CD4-positive, alpha-beta T cell treated with Interleukin-12 subunit alpha and Interleukin-12 subunit beta, for 1 hour (primary cell): ENCODE results near the gene RBM20.
"Not testable (repeated sequence)": the region's sequence is repeated elsewhere in the genome, so short reads cannot be mapped to it uniquely, and the experiment has no call there.

Experiments
- DNase-seq: peaks from one replicate; pipeline ENCODE4 v3.0.0-alpha.2; 2020

The RBM20 gene

DNA sequence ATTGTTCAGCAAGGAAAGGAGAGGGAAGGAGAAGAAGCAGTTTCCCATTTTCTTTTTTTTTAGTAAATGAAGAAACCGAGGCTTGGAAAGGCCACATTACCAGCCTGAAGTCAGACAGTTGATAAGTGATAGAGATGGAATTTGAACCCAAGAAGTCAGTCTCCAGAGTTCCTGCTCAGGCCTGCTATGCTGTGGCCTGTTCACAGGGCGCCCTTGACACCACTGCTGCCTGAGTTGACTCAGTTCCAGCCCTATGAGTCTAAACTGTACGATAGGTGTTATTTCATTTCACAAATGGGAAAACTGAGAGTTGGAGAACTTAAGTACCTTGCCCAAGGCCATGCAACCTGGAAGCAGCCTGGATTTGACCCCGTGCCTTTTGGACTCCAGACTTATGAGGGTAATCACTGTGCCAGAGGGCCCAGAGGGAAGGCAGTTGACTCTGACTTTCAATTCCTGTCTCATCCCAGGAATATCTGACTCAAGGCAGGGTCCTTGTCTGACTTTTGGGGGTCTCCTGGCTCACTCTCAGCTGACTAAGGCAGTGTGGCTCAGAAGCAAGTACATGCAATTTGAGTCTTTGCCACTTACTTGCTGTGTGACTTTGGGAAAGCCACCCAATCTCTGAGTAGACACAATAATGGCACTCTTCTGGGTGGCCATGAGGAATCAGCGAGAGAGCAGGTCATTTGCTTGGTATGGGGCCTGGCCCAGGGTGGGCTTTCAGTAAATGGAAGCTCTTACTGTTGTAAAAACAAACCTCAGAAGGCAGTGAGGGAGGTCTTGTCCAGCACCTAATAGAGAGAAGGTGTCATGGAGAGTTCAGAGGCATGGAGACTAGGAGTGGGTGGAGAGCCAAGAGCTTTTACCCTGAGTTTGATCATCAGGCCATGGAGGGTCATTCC lies 17.9 kb upstream of the RBM20 start:
- DNase-seq: no peak

DNA sequence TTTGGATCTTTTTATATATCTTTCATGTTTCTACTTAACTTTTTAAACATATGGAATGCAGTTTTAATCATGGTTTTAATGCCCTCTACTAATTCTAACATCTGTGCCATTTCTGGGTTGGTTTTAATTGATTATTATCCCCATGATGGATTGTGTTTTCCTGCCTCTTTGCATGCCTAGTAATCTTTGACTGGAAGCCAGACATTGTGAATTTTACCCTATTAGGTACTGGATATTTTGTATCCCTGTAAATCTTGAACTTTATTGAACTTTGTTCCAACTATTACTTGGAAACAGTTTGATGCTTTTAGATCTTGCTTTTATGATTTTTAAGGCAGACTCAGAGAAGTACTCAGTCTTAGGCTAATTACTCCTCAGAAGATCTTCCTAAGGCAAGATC lies 16.0 kb upstream of the RBM20 start:
- DNase-seq: no peak

DNA sequence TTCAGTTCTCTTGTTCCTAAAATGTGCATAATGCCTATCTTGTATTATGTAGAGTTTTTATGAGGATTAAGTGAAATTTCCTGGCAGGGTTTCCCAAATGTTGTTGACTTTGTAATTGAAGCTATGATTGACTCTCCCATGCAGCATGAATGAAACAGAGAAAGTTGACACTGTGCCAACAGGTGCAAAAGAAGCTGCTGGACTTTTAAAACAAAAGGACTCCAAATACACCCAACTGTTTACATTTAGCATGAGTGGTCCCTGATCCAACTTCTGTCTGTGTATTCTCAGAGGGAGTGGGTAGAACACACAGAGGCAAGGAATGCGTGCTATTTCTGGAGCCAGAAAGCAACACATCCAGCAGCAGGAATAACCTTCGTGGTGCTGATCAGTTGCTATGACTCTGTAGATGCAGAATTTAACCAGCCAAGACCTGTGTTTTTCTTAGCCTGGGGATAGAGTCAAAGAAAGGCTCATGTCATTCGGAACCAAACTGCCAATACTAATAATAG lies 14.4 kb upstream of the RBM20 start:
- no peak for DNase-seq

DNA sequence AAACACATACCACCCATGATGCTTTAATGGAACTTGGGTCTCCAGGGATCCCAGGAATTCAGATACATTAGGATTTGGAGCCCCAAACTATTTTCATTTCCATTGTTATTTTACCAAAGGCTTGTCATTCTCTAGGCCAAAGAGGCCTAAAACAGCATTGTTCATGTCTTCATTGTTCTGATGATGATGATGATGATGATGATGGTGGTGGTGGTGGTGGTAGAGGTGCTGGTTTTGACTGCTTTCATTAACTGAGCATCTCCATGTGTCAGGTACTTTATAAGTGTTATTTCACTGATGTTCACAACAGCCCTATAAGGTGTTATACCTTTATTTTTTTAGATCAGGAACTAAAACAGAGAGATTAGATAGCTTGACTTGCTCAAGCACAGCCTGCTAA lies 12.2 kb upstream of the RBM20 start:
- no peak for DNase-seq

DNA sequence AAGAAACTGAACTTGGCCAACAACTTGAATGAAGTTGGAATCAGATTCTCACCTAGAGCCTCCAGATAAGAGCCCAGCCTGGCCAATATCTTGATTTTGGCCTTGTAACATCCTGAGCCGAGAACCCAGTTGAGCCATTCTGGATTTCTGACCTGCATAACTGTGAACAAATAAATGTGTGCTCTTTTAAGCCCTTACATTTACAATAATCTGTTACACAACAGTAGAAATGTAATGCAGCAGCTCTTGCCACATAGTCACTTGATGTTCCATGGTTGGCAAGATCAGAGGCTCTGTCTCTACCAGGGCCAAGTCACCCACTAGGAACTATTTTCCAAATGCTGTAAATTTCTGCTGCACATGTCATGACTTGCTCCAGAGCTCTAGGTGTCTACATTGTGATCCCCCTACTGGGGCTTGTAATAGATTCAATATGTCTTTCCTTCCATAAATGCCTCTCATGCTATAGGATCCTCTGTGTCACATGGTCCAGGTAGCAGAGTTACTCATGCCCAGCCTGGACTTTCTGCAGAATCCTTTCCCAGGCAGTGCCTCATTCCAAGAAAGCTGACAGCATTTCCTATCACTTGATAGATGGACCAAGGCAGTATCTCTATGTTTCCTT lies 11.4 kb upstream of the RBM20 start:
- DNase-seq: no peak

DNA sequence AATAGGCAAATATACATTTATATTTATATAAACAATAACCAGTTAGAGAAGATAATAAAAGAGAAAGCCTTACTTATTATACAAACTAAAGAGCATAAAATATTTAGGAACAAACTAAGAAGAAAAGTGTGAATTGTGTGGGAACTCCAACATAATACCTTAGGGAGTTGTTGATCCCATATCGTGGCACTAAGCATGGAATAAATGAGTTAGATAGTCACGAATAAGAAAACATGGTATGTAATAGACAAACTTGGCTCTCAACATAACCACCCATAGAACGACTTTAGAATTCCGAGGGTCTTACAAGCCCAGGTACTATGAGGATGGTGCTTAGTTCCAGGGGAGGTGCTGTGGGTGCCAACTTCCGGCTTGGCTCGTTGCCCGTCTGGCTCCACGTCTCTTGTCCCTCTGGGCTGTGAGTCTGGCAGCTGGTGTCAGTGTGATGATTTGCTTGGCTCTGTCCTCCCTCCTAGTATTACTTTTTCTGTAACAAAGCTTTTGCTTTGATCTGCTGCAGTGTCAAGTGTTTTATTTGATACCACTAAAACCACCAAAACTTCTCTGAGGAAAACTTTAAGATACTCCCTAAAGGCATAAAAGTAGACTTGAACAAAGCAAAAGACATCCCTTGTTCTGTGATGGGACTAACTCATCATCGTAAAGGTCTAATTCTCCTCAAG lies 9.5 kb upstream of the RBM20 start:
- no peak for DNase-seq

DNA sequence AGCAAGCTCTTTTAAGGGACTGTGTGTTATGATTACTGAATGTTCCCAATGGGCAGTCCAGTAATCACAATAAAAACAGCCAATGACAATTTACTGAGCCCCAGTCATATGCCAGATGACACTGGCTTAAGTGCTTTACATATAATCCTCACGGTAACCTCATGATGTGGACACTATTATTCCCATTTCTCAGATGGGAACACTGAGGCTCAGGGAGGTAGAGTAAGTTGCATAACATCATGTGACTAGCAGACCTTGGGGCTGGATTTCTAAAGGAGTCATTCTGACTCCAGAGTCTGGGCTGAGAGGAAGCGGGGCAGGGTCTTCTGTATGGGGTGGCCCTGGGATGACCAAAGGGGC lies 7.6 kb upstream of the RBM20 start:
- DNase-seq: no peak

DNA sequence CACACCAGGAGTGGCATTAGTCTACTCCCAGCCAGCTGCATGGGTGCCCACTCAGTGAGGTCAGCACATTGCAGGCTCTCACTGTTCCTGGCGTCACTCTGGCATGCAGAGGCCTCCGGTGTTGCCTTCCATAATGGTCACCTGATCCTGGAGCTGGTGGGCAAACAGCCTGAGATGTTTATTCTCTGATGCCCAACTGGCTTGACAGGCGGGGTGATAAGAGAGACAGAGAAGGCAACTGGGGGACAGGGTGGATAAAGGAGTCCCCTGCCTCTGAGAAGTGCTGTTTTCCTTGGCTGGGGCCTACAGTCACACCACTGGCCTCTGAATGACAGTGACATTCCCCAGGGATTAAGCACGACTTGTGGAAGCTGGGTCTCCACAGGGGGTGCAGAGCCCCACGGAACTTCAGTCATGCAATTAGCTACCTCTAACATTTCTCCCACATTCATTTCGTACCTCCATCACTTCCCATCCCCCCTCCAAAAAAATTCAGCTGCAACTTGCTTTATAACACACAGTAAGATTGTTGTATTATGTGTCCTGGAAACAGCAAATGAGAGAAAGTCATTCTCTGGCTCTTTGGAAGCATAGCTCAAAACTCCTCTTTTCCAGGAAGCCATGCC lies 7.1 kb upstream of the RBM20 start:
- no peak for DNase-seq

DNA sequence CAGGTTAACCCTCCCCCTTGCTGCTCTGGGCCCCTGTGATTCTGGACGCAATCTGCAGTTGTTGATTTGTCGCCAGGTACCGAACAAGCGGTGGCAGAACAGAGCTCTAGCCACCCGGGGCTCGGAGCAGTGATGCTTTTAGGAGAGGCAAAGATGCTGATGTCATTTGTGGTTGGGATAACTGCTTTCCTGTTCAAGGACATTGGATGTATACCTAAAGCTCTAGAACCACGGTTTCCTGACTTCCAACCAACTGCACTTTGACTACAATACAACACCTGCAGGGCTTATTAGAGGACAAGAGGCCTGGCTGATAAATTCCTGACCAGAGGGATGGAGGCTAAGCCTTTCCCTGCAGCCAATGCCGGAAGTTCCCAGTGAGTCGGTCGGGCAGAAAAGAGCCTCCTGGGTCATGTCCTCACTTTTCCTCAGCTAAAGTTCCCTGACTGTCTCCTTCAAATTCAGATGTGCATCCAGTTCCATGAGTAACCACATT lies 6.5 kb upstream of the RBM20 start:
- DNase-seq: no peak

DNA sequence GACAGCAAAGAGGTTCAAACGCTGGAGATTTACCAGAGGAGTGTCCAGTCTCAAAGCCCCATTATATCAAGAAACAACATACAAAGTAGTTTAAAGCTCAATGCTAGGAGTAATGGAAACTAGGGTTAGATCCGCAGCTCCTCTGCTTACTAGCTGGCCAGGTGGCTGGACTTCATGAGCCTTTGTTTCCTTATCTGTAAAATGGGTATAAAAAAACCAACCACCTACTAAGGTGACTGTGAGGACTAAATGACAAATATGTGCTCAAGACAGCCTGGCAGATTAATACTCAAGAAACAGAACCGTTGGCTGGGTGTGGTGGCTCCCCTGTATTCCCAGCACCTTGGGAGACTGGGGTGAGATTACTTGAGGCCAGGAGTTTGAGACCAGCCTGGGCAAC lies 5.8 kb upstream of the RBM20 start:
- DNase-seq: no peak

DNA sequence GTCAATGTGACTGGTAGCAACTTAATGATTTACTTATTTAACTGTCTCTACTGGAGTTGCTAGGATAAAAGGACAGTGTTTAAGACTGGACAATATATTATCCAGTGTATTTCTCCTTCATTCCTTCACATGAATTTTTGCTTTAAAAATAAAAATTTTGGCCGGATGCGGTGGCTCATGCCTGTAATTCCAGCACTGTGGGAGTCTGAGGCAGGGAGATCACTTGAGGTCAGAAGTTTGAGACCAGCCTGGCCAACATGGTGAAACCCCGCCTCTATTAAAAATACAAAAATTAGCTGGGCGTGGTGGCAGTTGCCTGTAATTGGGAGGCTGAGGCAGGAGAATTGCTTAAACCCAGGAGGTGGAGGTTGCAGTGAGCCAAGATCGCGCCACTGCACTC lies 5.1 kb upstream of the RBM20 start:
- DNase-seq: not testable (repeated sequence)

DNA sequence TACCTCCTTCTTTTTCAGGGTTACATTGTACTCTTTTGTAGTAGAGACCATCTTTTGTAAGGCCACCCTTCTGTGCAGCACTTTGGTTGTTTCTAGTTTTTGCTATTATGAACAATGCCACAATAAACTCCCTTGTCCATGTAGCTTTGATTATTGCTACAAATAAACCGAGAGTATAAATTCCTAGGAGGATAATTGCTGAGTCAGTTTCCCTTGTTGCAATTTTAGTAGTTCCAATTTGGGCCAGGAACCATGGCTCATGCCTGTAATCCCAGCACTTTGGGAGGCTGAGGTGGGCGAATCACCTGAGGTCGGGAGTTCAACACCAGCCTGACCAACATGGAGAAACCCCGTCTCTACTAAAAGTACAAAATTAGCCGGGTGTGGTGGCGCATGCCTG lies 4.3 kb upstream of the RBM20 start:
- DNase-seq: not testable (repeated sequence)

DNA sequence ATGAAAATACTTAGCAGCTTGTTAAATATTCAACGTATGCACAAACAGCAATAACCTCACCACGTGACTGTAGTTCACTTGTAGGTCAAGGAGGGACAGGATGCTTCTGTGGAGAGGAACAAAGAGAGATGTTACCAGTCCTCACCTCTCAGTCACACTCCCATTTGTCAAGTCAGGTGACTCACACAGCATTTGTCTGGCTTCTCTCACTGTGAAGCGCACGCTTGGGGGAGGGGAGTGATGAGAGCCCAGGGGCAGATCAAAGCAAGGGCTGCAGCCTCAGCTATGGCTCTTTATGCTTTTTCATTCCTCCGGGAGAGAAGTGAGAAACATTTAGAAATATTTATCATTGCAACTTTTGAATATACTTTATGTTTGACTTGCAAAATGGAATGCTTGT lies 2.9 kb upstream of the RBM20 start:
- DNase-seq: peak; percentile 24

DNA sequence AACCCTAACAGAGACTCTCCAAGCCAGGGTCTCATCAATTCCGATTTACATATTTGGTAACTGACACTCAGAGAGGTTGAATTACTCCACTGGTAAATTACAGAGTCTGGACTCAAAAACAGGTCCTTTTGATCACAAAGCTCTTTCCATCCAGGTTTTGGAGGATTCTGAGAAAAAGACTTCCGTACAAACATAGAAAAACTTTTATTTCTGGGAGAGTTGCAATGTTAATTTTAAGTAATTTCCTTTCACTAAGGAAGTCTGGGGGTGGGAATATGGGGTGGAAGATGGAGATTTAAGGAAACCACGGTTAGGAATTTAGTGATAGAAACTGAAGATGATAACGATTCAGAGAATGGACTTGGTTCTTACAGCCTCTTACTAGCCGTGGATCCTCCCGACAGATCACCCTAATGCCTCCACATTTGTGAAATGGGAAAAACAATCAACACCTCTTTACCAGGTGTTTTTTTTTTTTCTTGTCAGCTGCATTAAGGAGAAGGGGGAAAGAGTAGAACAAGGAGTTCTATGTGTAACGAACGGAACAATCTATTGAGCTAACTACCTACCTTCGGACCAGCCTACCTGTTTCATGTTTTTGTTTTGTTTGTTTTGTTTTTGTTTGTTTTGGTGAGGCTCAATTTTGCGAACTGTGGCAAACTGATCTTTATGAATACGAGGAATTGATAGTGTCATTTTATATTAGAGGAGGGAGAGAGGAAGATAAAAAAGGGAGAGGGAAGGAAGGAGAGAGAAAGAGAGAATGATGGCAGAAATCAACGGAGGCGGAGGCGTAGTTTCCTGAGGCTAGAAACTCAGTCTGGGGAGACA lies 1.7 kb upstream of the RBM20 start:
- no peak for DNase-seq

DNA sequence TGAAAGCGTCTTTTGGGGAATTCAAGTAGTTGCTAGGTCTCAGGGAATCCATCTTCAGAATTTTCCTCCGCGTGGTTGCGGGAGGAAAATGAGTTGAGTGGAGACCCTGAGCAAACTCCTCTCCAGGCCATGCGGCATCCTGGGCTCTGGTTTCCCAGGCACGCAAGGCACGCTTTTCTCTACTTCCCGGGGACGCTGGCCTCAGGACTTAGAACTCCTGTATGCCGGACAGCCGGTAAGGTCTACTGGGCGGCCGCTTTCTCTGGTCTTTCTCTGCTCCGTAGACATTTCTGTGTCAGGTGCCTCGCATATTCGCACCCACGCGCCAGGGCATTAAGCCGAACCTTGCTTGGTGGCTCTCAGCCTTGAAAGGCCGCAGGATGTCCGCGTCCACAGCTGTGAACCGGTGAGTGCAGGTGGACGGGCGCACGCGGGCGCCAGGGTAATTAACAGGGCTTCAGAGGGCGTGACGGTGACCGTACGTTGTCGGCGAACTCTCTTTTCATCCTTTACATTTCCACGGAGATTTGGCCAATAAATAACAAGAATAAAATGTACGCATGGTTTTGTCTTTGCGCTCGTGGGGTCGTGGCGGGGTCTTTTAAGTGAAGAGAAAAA lies 992 bp upstream of the RBM20 start:
- no peak for DNase-seq

DNA sequence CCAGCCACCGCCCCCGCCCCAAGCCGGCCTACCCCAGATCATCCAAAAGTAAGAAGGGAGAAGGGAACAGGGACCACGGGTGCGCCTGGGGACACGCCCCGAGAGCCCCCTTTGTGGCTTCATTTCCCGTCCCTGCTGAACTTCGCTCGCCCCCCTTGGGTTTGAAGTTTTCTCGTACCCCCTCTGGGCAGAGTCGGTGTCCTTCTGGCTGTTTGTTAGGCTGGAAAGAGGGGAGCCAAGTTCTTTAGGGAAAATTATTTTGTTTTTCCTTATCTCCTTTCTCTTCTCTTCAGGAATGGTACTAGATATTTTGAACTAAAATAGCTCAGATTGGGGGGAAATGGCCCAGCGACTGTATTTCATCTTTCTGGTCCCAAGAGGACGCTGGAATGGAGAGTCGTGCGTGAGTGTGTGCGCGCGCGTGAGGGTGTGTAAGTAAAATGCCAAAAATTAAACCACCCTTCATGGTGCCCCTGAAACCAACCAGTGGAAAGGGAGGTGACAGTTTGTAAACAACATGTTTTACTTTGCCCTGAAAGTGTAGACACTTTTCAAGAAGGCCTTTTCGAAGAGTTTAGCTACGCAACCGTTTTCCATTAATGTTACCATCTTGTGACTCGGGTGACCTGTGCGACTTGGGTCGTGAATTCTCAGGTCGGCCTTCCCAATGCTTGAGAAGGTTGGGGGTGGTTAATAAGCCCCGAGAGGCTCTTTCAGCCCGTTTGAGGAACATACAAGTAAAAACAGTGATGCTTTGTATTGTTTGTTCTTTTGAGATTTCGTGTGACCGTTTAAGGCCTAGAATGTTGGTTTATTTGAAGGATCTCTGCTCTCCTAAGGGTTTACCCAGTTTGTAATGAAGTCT lies 694 bp downstream of the RBM20 start:
- DNase-seq: no peak

DNA sequence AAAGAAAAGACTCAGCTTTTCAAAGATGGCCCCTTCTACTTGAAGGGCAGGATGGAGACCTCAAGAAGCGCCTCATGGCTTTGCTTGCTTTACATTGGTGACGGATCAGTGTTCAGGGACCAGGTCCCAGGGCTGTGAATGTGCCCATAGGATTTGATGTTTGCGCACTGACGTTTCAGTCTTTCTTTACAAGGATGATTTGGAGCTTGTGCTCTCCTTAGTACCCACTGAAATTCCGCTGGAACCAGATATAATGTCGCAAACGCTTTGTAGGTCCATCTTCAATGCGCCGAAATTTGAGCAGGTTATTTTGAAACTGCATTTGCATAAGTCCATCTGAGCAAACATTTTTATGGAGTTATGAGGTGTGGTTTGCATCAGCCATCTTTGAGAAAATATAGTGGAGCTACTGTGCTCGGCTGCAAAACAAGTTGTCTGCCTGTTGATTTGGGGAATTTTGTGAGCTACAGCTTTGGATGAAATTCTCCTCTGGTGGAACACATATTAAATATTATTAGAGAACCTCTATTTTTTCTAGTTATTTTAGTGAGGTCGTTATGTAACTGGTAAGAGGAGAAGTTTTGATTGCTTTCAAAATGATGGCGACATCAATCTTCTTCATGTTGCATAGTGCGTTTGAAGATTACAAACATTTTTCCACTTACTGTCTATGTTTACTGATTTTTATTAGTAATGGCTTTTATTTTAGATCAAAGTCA lies 2.4 kb downstream of the RBM20 start:
- no peak for DNase-seq

DNA sequence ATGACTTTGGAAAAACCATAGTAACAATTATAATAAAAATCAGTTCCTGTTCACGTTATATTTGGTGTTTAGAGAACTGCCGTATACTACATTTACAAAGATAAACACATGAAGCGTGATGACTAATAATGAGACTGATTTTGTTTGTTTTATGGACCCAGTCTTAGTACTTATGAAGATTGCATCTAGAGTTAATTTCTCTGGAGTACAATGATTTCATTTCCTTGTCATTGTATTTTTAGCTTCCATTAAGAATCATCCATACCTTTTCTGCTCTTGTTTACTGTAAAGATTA lies 2.9 kb downstream of the RBM20 start:
- no peak for DNase-seq

DNA sequence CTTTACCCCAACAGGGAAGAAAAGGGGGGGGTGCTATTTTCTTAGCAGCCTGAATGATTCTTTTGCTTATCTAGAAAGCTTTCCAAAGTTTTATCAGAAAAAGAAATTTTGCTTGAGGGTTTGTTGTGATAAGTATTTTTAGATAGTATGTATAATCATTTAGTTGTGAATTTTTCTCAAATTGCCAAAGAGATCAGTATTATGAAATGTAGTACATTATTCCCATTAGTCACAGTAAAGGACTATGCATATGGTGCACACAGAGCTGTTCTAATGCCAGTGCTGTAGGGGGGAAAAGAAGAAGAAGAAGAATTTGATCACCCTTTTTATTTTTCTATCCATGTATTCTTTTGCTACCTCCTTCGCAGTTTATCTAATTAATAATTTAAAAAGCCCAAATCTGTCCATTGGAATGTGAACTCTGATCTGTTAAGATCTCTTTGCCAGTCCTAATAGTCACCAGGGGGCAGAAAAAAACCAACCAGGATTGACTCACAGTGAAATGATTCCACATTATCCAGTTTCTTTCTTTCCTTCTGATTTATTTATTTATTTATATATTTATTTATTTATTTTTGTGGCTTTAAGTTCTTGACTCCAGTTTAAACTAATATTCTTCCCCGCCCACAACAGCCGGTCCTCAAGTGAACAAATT lies 4.7 kb downstream of the RBM20 start:
- DNase-seq: no peak
